HG03520 (cell line): ENCODE results near the gene KRT33A.

Source experiments
- ATAC-seq: cut with Tn5 transposase; IDR thresholded peaks from one replicate; pipeline ENCODE4 v1.9.1; 2021; ENCODE audit warnings: mild to moderate bottlenecking, moderate library complexity; ENCODE audit not compliant: unreplicated experiment

The KRT33A gene

DNA sequence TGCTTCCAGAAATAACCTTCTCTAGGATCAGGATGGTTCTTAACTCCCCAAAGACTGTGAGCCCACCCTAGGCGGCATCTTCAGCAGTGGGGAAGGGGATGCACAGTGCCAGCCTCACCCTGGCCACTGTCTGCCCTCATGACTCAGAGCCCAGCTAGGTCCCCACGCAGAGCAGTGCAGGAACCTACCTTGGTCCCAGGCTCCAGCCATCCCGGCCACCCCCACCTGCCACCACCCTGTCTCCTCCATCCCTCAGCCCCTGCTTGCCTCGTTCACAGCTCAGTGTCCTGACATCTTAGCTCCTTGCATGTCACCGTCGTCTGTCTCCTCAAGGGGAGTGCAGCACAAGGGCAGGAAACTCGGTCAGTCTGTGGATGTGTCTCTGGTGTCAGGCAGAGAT is 19.0 kb downstream of the KRT33A start:
- ATAC-seq: no peak

- no peak for ATAC-seq
Measured at GRCh38 chr17:41329279-41329948, 21.2 kb downstream of the KRT33A start.

- no peak for ATAC-seq
Measured at GRCh38 chr17:41328207-41328606, 22.4 kb downstream of the KRT33A start.

DNA sequence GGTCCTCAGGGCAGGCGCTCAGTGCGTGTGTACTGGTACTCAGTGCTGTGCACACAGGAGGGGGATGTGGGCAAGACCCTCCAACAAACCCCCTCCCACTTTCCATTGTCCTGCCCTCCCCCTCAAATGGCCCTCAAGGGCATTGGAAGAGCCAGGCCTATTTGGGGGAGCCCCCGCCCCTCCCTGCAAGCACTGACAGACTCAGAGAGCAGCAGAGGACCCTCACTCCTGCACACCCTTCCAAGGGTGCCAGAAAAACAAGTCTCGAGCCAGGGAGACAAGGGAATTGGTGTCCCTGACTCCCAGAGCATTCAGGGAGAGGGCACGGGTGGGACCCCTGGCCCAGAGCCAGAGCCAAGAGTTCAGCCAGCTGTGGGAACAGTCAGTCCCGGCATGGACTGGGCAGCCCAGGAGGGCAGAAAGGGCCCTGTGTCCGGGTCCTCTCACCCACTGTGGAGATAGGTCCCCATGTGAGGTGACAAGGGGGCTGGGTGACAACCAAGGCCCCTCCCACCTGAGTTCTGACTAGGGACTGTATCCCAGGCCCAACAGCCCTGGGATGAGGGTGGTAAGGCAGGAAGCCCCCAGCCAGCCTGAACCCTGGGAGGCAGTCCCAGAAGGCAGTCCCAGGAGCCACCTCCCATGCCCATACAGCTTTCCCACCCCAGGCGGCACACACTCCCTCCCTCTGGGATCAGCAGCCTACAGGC is 23.1 kb downstream of the KRT33A start:
- no peak for ATAC-seq

GRCh38 chr17:41326173-41327145 is 24.2 kb downstream of the KRT33A start:
- ATAC-seq: no peak

DNA sequence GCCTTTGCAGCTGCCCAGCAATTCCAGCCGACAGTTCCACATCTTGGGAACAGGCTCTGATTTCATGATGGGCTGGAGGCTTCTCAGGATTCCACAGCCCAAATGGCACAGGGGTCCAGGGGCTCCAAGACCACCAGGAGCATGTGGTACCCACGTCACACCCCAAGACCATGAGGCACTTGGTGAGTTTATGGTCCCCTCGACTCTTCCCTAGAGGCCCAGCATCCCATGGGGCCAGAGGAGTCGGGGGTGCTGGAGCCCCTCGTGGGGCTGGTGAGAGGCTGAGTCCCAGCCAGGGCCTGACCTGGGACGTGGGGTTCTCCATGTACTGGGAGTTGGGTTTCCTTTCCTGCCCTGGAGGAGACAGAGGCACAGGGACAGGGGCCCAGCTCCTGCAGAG is 25.0 kb downstream of the KRT33A start:
- ATAC-seq: no peak

DNA sequence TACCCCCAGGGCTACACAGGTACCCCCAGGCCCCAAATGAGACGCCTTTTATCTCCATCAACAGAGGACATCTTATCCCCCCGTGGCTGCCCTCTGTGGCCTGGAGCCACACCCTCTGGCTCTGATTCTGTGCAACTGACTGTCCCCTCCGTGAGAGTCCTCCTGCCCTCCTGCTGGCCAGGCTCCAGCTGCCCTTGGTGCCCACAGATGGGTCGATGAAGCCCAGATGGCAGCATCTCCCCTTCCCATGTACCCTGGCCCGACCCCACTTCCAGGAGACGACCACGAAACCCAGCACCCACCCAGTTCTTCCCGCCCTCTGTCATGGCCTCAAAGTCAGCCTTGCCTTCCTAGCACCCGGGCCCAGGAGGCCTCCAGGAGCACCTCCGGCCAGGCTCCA is 25.5 kb downstream of the KRT33A start:
- ATAC-seq: no peak

DNA sequence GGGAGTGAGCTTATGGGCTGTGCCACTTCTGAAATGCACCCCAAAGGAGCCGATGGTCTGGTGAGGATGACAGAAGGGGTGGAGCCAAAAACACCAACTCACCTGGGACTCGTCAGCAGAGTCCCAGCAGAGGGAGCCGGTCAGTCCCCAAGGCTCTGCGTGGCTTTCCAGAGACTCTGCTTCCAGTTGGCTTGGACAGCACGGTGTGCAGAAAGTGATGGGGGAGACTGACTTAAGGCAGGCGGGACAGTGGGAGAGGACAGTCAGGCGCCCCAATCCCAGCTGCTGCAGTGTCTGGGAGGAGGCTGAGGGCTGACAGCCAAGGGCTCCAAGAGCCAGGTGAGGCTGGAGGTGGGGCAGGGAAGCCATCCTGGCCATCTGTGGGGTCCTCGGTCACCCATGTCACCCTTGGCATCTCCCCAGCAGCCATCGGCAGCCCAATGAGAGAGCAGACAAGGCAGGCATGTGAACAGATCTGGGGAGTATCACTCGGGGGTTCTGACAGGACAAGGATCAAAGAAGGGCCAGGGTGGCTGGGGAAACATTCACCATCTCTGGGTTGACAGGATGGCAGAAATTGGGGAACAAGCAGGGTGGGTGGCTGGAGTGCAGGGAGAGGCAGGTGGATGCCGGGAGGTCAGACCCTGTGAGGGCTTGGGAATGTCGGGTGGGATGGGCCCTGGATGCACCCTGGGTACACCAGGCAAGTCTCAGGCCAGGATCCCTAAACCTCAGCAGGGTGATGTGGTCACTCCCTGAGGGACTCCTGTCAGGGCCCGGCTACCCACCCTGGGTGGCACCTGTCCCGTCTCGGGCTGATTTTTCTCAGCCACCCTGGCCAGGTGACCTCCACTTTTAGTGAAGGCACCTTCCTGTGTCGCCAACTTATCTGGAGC is 26.2 kb downstream of the KRT33A start:
- ATAC-seq: no peak

DNA sequence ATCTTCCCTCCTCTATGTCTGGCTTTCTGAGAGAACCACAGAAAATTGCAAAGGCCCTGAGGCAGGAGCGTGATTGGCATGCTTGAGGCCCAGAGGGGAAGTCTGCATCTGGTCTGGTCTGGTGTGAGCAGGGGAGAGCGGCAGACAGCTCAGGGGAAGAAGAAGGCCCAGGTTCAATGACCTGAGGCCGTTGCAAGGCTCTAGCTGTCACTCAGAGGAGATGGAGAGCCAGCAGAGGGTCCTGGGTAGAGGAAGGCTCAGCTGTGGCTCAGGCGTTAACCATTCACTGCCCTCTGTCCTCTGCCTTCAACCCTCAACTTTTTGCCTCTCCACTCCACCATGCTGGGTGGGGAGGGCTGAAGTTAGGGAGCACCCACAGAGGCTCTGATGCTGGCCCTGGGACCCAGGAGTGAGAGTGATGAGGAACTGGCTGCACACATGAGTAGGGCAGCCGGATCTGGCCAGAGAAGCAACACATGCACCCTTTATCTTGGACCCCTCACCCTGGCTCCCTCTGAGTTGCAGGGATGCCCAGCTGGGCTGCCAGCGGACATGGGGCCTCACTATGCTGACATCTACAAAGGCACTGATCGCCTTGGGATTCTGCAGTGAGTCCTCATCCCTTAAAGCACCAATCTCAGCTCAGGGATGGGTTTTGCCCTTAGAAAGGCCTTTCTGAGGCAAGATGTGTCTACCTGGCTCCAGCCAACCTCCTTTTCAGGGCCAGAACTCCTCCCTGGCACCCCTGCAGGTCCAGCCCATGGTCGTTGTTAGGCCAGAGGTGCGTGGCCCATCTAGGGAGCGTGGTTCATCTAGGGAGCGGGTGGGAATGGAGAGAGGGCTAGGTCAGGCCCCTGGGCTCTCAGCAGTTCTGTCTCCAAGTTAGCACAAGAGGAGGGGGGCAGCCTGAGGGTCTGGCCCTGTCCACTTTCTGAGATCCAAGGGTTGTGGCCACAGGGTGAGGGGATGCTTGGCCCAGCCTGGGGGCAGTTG is 27.4 kb downstream of the KRT33A start:
- ATAC-seq: no peak

GRCh38 chr17:41322094-41322902 is 28.3 kb downstream of the KRT33A start:
- no peak for ATAC-seq

GRCh38 chr17:41318231-41318630 is 32.4 kb downstream of the KRT33A start:
- ATAC-seq: no peak

GRCh38 chr17:41315814-41316445 is 34.7 kb downstream of the KRT33A start:
- no peak for ATAC-seq

DNA sequence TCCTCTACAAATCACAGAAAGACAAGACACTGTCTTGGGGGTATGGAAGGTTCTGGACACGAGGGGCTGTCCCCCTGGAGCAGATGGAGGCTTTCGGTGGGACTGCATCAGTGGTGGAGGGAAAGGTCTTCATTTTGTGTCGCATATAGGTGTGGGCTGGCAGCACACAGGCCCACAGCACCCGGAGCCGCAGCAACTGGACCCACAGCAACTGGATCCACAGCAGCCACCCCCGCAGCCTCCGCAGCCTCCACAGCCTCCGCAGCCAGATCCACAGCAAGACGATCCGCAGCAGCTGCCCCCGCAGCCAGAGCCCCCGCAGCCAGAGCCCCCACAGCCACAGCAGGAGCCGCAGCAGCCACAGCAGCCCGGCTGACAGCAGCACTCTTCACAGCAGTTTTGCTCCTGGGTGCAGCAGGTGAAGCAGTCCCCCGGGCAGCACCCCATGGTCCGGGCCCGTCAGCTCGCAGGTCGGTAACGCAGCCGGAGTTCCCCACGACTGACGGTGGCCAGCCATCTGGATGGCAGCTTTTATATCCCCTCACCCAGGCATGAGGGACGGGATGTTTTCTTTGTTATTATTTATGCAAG is 35.3 kb downstream of the KRT33A start, which contains the start of gene KRTAP17-1:
KRTAP17-1 (minus strand) TSS at position 507 of the 591 bp plus-strand sequence; CDS start at position 447, 60 bp downstream.
- ATAC-seq: no peak

GRCh38 chr17:41311111-41311510 is 39.5 kb downstream of the KRT33A start:
- no peak for ATAC-seq

- no peak for ATAC-seq
Measured at GRCh38 chr17:41308918-41309359, 41.7 kb downstream of the KRT33A start, which contains the start of gene KRTAP16-1. KRTAP16-1 (minus strand) TSS chr17:41309309; CDS start chr17:41309253, 56 bp downstream.

DNA sequence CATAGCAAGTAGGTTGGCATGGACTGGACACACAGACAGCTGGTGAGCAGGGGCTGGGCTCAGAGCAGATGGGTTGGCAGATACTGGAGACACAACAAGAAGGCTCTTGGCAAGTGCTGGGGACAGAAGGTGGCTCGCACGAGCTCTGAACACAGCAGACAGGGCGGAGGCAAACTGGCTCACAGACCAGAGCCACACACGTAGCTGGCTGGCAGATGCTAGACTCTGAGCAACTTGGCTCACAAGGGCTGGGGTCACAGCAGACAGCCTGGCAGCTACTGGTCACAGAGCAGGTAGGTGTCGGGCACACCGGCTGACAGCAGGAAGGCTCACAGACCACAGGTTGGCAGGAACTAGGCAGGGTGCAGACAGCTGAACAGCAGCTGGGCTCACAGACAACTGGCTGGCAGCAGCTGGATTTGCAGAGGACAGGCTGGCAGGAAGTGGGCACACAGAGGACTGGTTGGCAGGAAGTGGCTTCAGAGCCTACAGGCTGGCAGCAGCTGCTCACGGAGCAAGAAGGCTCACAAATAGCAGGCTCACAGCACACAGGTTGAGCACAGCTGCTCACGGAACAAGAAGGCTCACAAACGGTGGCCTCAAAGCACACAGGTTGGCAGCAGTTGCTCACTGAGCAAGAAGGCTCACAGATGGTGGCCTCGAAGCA is 42.2 kb downstream of the KRT33A start:
- ATAC-seq: no peak

- no peak for ATAC-seq
Measured at GRCh38 chr17:41307647-41308046, 43.0 kb downstream of the KRT33A start.
